SK-N-MC (cell line): Measurements from ENCODE around the gene CTNNA3.

ENCODE experiments used
- DNase-seq: peaks from one replicate; pipeline ENCODE4 v3.0.0-alpha.2; 2011; ENCODE audit warnings: low read depth, low spot score
- H3K27ac ChIP-seq: fragments of 200-600 bp; sonication (generic); 2 replicates; pipeline ENCODE4 v1.5.1; 2016; ENCODE audit warnings: mixed run types
- H3K36me3 ChIP-seq: fragments of 200-600 bp; sonication (generic); 2 replicates; pipeline ENCODE4 v1.6.1; 2017; ENCODE audit warnings: antibody characterized with exemption, low read length, mixed read lengths; ENCODE audit not compliant: insufficient read depth
- H3K4me3 ChIP-seq: fragments of 200-600 bp; sonication (generic); 2 replicates; pipeline ENCODE4 v1.5.1; 2016
- H3K9ac ChIP-seq: fragments of 200-600 bp; sonication (generic); 2 replicates; pipeline ENCODE4 v1.8.0; 2017; ENCODE audit warnings: mixed run types, mixed read lengths; ENCODE audit not compliant: insufficient read length
- H3K9me3 ChIP-seq: fragments of 200-600 bp; sonication (generic); 2 replicates; pipeline ENCODE4 v1.6.1; 2017; ENCODE audit warnings: low read depth, mild to moderate bottlenecking, antibody characterized with exemption, low read length, moderate library complexity, mixed read lengths
- EZH2 ChIP-seq: fragments of 200-600 bp; sonication (generic); IDR thresholded peaks from one replicate; pipeline ENCODE4 v1.6.1; 2017; ENCODE audit warnings: antibody characterized with exemption
- FOXP2 ChIP-seq: optimal IDR thresholded peaks from 2 replicates; pipeline ENCODE3; 2011; ENCODE audit warnings: mild to moderate bottlenecking, moderate library complexity; ENCODE audit not compliant: insufficient read depth; ENCODE audit errors: extremely low read length, control extremely low read depth
- POLR2AphosphoS5 ChIP-seq: IDR thresholded peaks from 2 replicates; pipeline ENCODE4 v1.6.1; 2012; ENCODE audit warnings: mild to moderate bottlenecking, low read depth, low read length, borderline replicate concordance

Gene CTNNA3

GRCh38 chr10:67669978-67670377 is 26.0 kb downstream of the CTNNA3 start:
- TF ChIP-seq POLR2AphosphoS5 (no peak), EZH2 (no peak), FOXP2 (no peak)
- H3K36me3 ChIP-seq: no peaks in the 10 kb centered on the region
- no peak overlapping the region for H3K27ac ChIP-seq
- DNase-seq: no peak
- H3K4me3 ChIP-seq: no peak overlapping the region
- H3K9me3 ChIP-seq: no peaks in the 10 kb centered on the region
- no peak overlapping the region for H3K9ac ChIP-seq

DNA sequence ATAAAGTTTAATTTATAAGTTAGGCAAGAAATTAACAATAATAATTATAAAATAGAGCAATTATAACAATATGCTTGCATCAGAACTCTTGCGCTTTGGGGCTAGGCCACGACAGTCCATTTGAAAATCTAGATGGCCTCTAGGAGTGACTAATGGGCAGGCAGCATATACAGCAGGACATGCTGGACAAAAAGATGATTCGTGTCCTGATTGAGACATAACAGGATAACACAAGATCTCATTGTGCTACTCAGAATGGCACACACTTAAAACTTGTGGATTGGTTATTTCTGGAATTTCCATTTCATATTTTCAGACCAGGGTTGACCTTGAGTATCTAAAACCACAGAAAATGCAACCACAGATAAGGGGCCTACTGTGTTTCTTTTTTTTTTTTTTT is 27.5 kb downstream of the CTNNA3 start:
- no peak for DNase-seq
- no peak overlapping the region for H3K27ac ChIP-seq
- no peak overlapping the region for H3K4me3 ChIP-seq
- no peaks in the 10 kb centered on the region for H3K36me3 ChIP-seq
- H3K9me3 ChIP-seq: no peaks in the 10 kb centered on the region
- TF ChIP-seq FOXP2 (no peak), EZH2 (no peak)
- H3K9ac ChIP-seq: no peak overlapping the region

DNA sequence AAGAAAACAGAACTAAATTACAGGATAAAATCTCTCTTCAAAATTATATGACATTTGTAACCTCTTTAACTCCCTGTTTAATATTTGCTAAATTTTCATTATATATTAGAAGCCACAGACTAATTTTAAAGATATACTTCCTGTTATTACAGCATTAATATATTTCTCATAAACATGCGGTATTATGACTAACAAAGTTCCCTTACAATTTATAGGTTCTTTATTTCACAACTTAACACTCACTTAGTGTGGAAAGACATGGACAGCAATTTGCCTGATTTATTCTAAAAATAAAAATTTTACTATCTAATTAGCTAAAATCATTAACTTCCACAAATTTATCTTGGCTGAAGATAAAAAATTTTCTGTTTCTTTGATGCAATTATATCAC is 29.0 kb downstream of the CTNNA3 start:
- Histone ChIP-seq H3K27ac (no peak overlapping the region), H3K36me3 (no peaks in the 10 kb centered on the region), H3K9me3 (no peaks in the 10 kb centered on the region), H3K4me3 (no peak overlapping the region), H3K9ac (no peak overlapping the region)
- TF ChIP-seq FOXP2: no peak
- TF ChIP-seq POLR2AphosphoS5: no peak
- TF ChIP-seq EZH2: no peak
- DNase-seq: no peak

GRCh38 chr10:67666416-67667034 is 29.5 kb downstream of the CTNNA3 start:
- Histone ChIP-seq H3K9me3 (no peaks in the 10 kb centered on the region), H3K36me3 (no peaks in the 10 kb centered on the region), H3K27ac (peak overlapping the region; percentile 89), H3K4me3 (no peak overlapping the region), H3K9ac (peak overlapping the region; percentile 66)
- TF ChIP-seq EZH2: no peak
- DNase-seq: no peak

DNA sequence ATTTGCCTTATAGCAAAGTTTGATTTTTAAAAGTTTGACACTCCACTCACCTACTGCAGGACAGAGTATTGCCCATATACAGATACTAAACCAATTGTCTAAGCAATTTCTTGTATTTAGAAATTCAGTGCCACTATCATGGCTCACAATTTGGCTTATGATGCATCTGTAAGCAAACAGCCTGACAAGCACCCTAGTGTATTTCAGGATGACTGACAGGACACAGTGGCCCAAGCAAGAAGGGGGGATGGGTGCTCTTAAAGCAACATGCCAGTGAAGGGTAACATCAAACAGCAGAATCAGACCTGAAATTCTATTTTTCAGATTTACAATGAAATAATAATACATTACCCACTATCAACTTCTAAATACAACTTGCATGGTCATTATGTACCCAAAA is 30.5 kb downstream of the CTNNA3 start:
- Histone ChIP-seq H3K27ac (peak overlapping the region; percentile 89), H3K9ac (peak overlapping the region; percentile 66), H3K9me3 (no peaks in the 10 kb centered on the region), H3K4me3 (peak overlapping the region; percentile 66), H3K36me3 (no peaks in the 10 kb centered on the region)
- TF ChIP-seq FOXP2 (no peak), EZH2 (no peak)
- DNase-seq: no peak

- peak overlapping the region; percentile 89 for H3K27ac ChIP-seq
- H3K9ac ChIP-seq: peak overlapping the region; percentile 66
- TF ChIP-seq FOXP2 (no peak), EZH2 (no peak), POLR2AphosphoS5 (no peak)
- DNase-seq: peak; percentile 34
- peak overlapping the region; percentile 66 for H3K4me3 ChIP-seq
- H3K9me3 ChIP-seq: no peaks in the 10 kb centered on the region
- H3K36me3 ChIP-seq: no peaks in the 10 kb centered on the region
Observed at GRCh38 chr10:67664942-67665341, 31.1 kb downstream of the CTNNA3 start.

DNA sequence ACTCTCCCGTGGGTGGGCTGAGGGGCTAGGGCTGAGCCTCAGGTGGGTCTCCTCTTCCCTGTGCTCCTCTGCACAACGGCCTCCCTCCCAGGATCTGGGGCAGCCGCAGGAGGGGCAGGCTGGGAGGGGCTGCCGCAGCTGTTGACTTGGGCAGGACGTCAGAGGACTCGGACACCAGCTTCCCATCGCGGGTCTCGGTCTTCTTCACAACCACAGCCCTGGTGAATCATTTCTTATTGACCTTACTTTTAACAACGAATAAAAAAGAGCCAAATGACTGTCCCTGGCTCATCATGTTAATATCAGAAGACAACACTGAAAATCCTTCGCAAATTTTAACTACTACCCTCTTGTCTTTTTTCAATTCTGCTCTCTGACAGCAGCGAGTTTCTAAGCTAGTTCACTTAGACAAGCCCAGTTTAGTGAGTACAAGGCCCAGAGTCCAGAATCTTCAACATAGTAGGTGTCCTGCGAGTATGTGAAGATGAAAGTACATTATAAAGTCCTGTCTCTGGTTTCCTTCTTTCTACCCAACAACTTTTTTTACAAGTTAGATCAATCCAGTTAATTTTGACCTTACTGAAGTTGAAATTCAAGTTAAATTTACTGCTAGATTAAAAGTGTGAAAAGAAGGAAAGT is 32.4 kb downstream of the CTNNA3 start:
- Histone ChIP-seq H3K4me3 (no peak overlapping the region), H3K36me3 (no peaks in the 10 kb centered on the region), H3K9me3 (no peaks in the 10 kb centered on the region), H3K9ac (no peak overlapping the region), H3K27ac (no peak overlapping the region)
- no peak for DNase-seq
- no peak for TF ChIP-seq EZH2
- no peak for TF ChIP-seq POLR2AphosphoS5
- TF ChIP-seq FOXP2: no peak

DNA sequence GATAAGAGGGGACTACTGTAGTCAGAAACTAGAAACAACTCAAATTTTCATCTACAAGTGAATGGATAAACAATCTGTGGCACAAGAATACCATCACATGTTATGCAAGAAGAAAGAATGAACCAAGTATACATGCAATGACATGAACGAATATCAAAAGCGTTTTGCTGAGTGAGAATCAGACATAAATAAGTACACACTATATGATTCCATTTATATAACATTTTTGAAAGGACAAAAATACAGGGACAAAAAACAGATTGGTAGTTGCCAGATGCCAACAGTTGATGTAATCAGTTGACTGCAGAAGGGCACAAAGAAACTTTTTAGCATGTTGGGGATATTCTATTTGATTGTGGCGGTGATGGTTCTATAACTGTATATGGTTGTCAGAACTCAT is 33.6 kb downstream of the CTNNA3 start:
- no peak overlapping the region for H3K4me3 ChIP-seq
- no peaks in the 10 kb centered on the region for H3K36me3 ChIP-seq
- H3K9me3 ChIP-seq: no peaks in the 10 kb centered on the region
- H3K9ac ChIP-seq: no peak overlapping the region
- no peak overlapping the region for H3K27ac ChIP-seq
- DNase-seq: no peak
- TF ChIP-seq FOXP2 (no peak), POLR2AphosphoS5 (no peak), EZH2 (no peak)

DNA sequence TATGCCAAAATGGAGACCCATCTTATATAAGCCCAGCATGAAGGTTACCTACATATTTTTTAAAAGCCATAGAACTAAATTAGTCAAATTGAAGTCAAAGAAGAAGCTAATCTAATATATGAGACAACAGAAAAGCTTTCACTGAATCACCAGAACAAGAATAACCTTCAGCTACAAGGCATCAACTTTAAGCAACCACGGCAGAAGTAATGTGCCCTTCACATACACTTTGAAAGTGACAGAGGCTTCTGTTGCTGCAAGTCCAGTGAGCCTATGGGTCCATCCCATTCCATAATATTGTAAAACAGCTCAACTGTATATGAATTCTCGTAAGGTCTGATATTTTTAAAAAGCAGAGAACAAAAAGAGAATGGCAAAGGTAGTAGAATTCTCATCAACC is 36.5 kb downstream of the CTNNA3 start:
- no peak for DNase-seq
- H3K9me3 ChIP-seq: no peaks in the 10 kb centered on the region
- H3K4me3 ChIP-seq: no peak overlapping the region
- H3K36me3 ChIP-seq: no peaks in the 10 kb centered on the region
- H3K27ac ChIP-seq: no peak overlapping the region
- TF ChIP-seq POLR2AphosphoS5 (no peak), EZH2 (no peak), FOXP2 (no peak)
- H3K9ac ChIP-seq: no peak overlapping the region

DNA sequence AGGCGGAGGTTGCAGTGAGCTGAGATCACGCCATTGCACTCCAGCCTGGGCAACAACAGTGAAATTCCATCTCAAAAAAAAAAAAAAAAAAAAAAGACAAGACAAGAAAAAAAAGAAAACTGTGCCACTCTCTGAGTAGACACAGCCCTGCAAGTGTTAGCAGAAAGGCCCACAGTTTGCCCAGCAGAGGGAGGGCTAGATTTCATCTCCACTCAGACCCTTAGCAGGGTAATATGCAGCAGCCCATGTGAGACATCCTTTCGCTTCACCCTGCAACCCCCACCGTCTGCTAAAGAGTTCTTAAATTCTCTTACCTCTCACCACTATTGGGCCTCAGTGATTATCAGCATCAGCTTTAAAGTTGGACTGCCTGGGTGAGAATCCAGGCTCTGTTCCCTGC is 38.2 kb downstream of the CTNNA3 start:
- Histone ChIP-seq H3K9ac (no peak overlapping the region), H3K9me3 (no peaks in the 10 kb centered on the region), H3K4me3 (no peak overlapping the region), H3K27ac (no peak overlapping the region), H3K36me3 (no peaks in the 10 kb centered on the region)
- DNase-seq: no peak
- TF ChIP-seq POLR2AphosphoS5 (no peak), FOXP2 (no peak), EZH2 (no peak)
